GM19351 (cell line): ENCODE data around the gene PRDM16.

ENCODE experiments used
- ATAC-seq: cut with Tn5 transposase; IDR thresholded peaks from one replicate; pipeline ENCODE4 v1.9.1; 2021; ENCODE audit warnings: mild to moderate bottlenecking, moderate library complexity; ENCODE audit not compliant: unreplicated experiment

The PRDM16 gene

DNA sequence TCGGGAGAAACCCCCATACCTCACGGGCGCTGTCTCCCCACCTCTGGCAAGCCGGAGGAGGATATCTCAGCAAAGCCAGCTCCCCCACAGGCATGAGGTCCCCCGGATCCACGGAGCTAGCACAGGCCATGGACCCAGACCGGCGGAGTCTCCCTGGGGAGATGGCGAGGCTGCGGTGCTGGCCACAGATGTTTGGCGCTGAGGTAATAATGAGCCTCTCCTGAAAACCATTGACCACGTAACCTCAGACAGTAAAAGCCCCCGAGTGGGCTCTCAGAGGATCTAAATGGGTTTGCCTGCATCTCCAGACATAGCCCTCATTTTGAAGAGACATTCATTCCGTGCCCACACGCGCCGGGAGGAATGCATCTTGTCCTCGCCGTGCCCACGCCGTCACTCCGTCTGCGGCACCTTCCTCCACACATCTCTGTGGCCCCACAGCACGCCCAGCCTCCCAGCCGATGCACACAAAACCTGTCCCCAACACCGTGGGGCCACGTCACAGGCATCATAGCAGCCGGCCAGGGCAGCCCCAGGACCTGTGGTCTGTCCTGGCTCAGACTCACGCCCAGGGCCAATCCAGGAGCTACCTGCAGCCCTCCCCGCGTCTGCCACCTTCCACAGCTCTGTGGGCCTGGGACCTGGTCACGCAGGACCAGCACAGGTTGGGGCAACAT, 150.9 kb downstream of the PRDM16 start:
- ATAC-seq: no peak

DNA sequence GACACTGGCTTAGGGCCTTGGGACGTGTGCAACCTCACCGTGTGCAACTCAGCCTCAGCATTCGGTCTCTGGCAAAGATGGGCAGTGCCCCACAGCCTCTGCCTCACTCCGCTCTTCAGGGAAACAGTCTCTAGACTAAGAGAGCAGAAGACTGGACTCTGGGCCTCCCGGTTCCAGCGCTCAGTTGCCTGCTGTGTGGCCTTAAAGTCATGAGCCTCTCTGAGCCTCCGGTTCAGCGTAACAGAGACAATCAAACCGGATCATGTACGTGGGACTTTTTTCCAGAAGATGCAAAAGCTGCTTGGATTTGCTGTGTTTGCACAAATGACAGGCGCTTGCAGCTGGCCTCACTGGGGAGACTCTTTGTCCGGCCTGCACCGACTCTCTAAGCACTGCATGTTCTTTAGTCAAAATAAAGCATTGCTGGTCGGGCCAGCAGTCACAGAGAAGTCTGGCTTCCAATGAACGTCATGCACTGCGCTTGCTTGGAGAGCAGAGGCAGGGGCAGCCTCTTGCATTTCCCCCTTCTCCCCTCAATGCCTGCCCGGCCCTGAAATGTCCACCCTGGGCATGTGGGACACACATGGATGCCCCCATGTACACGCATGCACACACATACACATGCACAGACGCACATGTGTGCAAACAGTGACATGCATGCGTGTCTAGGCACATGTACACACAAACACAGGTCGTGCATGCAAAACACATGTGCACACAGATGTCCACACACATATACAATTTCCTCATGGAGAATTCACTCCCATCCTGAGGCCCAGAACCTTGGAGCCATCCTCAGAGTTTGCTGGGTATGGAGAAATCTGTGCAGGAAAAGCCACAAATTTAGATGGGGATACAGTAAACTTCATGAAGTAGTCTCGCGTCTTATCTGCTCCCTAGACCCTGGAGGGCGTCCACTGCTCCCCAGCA, 152.4 kb downstream of the PRDM16 start:
- ATAC-seq: no peak

DNA sequence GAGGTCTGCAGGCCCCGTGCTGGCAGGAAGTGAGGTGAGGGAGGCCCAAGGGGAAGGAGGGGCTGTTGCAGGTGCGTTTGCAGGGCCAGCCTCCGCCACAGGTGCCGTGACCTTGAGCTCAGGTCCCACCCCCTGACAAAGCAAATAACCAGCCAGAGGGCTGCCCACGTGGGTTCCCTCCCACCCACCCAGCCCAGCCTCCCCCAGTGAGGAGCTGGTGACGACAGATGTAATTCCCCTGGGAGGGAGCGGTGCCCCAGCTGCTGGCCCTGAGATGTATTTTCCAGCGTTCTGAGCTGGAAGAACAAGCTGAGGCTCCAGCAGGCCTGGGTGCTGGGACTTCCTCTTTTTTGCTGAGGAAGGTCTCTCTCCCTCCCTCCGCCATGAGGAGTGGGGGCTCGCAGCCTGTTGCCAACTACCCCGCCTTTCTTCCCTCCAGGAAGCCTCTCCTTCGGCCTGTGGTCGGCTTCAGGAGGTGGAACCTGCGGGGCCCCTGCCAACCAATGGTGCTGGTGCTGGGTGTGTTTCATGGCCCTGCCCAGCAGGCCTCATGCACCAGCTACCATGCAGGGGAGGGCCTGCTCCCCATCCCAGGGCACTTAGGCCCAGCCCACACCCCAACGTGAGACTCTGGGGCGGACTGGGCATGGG, 153.2 kb downstream of the PRDM16 start:
- no peak for ATAC-seq

DNA sequence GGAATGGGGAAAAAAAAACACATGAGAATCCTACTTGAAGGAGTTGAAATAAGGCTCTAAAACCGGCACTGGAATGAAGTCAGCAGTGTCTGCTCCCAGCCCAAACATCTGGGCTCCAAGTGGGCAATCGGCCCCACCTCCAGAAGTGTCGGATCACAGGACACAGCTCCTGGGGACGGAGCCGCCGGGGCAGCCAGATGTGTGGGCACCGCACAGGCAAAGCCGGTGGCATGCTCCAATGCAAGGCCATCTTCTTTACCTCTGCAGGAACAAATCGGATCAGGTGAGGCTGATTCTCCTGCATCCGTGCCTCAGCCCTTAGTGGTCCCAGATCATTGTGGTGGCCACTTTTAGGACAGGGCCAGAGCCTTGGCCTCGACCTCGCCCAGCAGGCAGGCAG, 156.7 kb downstream of the PRDM16 start:
- no peak for ATAC-seq

DNA sequence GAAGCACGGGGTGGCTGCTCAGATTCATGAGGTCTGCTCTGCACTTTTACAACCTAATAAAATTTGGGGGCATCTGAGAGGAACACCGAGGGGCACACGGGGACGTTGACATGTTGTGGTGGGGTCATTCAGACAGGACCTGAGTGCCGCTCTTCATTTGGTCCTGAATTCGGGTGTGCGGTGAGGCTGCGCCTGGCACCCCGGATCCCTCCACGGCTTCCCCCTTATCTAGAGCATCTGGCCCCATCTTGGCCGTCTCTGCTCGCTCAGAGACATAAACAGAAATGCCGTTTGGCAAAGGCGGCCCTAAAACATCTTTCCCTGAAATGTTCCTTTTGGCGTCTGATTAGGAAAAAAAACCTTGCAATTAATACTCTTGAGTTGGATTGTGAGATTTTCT, 157.2 kb downstream of the PRDM16 start:
- ATAC-seq: no peak

DNA sequence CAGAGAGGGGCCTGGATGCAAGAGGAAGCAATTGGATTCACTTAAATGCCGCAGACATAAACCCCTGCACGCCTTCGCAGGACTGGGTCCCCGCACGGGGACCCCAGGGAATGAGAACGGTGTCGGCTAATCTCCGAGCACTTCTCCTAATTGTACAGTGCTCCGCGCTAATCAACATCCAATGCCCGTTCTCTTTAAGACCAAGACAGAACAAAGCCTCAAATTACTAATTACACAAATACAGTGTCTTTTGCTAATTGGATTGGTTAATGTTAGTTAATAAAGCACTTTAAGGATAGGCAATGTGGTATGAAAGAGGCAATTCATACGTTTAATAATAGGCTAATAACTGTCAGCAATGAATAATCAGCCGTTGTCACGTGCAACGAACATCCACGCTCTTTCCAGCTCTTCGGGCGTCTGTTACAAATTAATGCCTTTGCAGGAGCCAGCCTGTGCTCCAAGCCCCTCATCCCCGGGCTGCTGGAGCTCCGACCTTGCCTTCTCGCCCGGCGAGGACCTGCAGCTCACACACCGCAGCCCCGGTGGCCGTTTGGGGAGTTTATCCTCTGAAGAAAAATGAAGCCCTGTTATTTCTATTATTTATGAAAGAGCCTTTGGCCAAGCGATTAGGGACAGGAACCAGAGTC, 157.8 kb downstream of the PRDM16 start:
- no peak for ATAC-seq

DNA sequence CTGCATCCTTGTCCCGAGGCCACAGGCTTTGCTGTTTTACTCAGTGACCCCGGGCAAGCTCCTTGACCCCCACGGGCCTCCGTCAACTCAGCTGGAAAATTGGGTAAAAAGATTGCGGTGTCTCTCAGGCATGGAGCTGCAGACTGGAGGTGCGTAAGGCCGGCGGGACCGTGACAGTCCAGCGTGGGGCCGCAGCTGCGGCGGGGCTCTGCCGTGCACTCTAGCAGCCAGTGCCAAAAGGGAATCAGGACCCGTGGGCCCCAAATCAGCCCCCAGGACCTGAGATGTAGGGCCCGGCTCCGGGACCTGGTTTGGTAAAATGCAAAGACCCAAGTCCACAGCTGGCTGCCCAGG, 158.3 kb downstream of the PRDM16 start:
- ATAC-seq: no peak

DNA sequence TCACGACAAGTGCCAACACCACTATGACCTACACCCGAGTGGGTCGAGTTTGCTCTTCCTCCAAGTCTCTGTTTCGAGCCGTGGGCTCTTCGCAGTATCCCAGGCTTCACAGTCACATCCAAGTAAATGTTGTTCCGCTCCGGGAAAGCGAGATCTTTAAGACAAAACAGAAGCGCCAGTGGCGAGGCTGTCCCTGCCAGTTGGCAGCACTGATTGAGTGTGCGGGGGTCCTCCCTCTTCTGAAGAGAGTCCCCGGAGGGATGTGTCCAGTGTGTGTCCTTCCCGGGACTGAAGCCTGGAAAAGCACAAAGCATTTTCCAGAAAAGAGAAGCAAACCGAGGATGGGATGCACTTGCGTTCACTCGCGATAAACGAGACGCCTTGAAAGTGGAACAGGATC, 158.9 kb downstream of the PRDM16 start:
- no peak for ATAC-seq

DNA sequence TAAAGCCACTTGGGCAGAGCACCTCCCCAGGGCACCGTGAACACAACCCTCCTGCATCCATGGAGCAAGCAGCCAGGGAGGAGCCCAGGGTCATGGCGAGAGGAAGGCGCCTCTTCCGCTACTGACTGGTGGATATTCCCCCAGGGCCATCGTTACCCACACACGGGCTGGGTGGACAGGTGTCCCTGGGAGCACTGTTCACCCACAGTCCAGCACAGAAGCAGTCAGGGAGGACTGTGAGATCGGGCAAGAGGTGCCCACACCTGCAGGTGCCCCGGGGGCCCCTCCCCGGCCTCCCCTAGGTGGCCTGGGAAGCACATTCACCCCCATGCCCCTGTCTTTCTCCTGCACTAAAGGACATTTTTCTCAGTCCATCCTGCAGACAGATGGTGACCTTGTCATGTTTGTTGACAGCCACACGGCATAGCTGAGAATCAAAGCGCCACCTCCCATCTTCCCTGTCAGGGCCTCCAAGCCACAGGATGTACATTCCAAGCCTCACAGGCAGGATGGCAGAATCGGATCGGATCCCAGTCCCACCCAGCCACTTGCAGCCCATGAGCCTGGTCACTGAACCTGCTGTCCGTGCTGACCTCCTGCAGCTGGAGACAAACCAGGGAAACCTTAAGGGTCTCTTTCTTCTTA, 160.2 kb downstream of the PRDM16 start:
- ATAC-seq: no peak

DNA sequence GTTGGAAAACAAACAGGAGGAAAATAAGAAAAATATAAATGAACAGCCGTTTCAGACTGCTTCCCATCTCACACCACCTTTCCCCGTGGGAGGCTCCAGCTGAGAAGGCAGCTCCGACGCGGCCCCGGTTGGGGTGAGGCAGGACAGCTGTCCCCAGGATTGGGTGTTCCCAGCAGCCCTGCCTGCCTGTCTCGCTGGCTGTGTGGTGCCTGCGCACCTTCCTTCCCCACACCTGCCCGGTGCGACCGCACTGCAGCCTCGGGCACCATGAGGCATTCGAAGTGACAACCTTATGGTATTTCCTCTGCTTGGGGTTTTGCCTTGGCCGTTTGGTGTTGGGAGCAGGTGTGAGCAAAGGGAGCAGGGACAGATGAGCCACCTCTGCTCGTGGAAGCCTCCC, 161.6 kb downstream of the PRDM16 start:
- no peak for ATAC-seq

DNA sequence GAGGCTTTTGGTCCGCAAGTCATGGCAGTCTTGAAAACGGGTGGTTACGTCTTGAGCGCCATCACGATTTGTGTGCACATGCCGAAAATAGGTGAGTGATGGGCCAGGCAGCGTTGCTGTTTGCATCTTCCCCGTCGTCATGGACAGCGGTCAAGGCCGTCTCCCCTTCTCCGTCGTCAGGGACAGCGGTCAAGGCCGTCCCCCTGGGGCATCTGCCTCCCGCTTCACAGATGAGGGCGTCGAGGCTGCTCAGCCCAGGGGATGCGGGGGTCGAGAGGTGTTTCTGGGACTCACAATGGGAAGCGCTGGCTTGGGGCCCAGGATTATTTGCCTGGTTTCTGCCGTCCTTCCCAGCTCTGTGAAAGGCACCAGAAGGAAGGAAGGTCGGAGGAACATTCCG, 162.2 kb downstream of the PRDM16 start:
- ATAC-seq: no peak

DNA sequence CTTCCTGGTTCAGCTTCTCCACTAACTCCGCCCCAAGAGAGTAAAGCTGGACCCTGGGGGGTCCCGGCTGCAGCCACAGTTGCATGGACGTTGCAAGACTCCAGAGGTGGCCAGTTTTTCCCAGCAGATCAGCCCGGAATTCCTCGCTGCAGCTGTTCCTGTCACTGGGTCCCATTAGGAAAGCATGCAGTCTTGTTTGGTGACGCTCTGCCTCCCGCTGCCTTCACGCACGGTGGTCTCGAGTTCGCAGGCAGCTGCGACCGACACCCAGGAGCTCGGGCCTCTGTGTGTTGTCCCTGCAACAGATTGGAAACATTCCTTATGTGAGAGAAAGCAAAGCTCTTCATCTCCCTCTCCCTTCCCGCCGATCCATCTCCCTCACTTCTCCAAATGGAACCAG, 162.8 kb downstream of the PRDM16 start:
- ATAC-seq: no peak

DNA sequence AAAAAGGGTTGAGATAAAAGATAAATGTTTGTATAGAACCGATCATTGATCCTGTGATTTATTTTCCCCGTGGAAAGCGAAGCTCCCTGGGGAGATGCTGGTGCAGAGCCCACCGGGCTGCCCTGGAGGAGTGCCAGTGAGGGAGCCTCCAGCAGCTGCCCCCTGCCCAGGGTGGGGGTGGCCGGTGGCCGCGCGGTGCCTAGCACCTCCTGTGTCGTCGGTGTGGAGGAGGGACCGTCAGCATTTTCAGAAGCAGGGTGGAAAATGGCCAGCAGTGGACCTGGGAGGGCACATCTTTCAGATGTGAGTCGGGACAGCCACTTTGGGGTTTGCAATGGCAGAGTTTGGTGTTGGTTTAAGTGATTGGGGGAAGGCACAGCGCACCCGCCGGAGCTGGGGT, 164.0 kb downstream of the PRDM16 start:
- ATAC-seq: no peak

DNA sequence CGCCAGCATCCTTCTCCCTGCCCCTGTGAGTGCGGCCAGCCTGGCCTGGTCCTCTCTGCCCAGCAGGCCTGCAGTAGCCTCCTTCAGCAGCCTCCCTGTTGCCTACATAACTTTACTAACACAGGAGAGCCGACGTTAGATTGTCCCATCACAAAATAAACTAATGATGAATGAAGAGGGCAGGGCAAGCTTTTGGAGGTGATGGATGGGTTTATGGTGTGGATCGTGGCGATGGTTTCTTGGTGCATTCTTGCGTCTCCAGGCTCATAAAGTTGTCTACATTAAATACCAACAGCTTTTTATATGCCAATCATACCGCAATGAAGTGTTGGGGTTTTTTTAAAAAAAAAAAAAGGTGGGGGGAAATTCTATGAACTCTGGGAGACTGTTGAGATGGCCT, 164.5 kb downstream of the PRDM16 start:
- no peak for ATAC-seq

DNA sequence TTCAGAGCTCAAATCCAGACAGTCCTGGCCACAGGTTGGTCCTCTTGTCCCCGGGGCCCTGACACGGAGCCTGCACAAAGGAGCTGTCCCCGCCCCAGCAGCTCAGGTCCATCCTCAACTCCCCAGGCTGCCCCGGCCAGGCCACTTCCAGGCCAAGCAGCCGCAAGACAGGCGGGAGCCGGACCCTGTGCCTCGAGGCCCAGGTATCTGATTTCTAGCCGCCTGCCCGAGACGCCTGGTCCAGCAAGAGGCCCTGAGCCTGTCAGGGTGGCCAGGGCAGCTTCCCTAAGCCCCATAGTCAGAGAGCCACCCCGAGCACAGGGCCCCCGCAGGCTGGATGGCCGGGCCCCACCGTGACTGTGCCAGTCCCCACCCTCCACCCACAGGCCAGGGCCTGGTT, 165.3 kb downstream of the PRDM16 start:
- ATAC-seq: no peak

DNA sequence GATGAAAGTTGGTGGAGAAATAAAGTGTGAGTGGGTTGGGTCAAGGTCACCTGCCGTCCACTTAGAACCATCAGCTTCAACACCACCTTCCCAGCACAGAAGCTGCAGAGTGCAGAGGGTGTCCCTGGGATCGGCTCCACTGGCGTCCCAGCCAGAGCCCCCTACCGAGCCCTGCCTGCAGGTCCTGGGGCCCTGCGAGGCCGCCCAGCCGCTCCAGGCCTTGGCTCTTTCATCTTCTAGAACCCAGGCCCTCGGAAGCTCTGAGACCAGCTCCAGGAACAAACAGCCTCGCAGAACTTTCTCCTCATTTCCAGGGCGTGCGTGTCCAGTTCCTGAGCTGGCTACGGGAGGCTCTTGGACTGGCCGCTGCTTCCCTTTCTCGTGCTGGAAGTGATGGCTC, 166.0 kb downstream of the PRDM16 start:
- no peak for ATAC-seq

DNA sequence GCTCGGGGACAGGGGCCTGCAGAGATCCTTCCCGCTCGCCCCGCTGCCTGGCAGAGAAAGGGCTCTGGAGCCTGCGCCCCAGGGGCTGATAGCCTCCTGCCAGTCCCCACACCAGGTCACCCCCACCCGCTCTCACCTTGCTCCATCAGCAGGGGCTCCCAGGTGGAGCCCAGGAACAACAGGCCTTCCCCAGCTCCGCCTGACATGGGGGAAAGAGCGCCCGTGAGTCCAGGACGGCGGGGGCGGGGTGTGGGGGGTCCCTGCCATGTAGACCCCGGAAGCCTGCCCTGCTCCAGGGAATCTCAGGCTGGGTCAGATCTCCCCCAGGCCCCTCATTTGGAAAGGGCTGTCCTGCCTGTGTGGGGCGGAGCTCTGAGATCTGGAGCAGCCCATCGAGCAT, 166.5 kb downstream of the PRDM16 start:
- ATAC-seq: no peak

DNA sequence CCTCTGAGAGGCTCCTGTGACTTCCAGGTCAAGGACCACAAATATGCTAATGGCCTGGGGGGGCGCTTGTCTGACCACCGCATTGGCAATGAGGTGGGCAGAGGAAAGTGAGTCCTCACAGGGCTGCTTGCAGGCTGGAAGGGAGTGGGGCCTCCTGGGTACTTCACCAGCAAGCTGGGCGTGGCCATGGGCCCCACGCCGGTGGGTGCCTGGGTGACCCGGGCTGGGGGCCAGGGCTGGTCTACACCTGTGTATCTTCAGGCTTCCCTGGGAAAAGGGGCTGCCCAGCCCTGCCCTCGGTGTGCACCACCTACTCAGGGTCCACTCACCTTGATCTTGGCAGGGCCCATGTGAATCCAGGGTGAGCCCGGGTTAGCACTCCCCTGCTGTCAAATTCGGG, 167.4 kb downstream of the PRDM16 start:
- ATAC-seq: no peak

DNA sequence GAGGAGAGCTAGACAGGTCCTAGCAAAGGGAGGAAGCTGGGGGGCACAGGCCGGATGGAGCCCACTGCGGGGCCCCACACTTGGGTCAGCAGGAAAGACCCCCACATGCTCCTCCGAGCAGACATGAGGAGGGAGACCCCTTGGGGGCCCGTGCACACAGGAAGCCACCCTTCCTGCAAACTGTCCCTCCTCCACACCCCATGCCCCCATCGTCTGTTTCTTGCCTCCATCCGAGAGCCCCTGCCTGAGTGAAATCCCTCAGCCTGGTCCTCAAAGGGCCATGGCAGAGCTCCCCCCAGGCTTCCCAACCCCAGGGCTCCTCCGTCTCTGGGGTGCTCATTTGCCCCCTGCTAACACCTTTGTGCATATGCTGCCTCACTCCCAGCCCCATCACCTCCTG, 168.0 kb downstream of the PRDM16 start:
- no peak for ATAC-seq

DNA sequence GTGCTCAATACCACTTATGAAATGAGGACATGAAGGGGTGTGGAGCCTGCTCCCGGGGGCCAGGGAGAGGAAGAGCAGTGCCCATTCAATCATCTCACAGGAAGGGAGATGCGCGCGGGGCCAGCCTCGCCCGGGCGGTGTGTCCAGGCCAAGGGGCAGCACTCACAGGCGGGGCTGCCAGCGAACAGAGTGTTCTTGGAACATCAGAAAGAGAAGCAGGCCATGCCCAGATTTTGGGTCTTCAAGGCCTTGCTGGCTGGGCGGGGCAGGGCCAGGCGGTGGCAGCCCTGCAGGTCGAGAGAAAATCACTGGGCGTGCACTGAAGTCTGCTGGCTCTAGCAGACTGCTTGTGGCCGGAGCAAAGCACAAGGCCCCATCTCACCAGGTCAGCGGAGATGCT, 168.6 kb downstream of the PRDM16 start:
- no peak for ATAC-seq
